GM18517 (cell line): Measurements from ENCODE around the gene BANK1.

Experiments used
- ATAC-seq: cut with Tn5 transposase; IDR thresholded peaks from one replicate; pipeline ENCODE4 v1.9.1; 2021; ENCODE audit warnings: mild to moderate bottlenecking, moderate library complexity; ENCODE audit not compliant: unreplicated experiment

BANK1 gene

DNA sequence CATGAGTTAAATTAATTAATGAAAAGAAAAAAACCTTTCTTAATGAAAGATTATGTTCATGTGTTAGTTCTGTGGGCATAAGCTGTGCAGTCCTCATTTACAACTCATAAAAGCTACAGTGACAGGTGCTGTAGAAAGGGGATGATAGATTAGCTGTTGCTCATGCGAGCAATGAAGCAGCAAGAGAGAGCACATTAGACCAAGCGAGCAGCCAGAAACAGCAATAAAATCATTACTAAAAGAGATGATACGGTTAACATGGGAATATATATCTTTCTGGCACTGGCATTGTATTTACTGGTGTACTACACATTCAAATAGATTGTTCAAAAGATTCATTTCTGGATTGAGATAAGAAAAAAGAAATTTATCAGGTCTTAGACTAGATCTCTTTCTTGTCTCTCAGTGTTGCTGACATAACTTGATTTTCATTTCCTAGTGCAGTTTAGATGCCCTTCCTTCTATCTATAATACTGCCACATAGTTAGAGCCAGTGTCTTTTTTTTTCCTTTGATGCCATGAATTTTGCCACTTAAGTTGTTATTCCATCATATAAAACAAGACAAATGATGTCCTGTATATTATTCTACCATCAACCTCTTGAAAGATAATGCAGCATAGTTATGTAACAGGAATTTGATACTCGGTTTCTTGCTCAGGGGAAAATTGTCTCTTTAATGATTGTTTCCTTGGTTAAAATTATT, 164.6 kb downstream of the BANK1 start:
- no peak for ATAC-seq

DNA sequence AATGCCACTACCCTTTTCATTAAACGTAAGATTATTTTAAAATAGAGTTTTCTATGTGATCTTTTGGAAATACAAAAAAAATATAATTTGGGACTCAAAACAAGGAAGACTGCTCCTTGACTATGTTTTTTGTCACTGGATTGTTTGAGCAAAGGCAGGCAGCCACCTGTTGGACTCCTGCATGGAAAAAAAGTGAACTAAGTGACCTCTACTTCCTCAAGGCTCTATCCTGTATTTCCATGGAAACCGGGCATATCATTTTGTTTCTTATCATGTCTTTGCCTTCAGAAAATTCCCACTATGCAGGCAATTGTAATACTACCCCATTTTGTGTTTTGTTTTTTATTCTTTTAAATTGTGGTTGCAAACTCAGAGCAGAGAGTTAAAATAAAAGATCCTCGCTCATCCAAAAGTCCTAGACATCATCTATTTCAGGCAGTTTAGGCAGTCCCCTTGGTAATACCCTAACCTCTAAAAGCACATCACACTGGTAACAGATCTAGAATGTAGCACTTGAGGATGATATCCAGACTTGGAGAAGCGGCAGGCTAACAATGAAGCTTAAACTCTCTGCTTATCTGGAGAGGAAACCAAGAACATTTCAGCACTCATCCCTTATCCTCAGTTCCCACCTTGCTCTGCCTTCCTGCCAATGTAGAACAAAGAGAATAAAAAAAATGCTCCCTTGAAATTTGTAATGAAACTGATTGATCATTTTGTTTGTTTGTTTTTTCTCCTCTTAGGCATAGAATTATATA, 165.7 kb downstream of the BANK1 start:
- no peak for ATAC-seq

DNA sequence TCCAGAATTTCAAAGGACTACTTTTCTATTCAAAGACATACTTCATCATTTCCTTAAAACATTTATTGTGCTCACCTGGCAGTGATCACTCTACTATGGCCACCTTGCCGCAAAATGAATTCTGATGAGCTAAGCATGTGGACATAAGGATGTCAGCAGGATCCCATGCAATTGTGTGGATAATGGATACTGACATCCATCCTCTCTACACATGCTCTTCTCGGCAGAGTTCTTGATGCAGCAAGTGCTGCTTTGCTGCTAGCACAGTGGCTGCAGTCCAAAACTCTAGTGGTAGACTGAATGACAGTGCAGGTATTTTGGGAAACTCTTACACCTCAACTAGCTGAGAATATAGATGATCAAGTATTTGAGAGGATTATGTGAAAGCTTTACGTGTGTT, 168.0 kb downstream of the BANK1 start:
- ATAC-seq = no peak

DNA sequence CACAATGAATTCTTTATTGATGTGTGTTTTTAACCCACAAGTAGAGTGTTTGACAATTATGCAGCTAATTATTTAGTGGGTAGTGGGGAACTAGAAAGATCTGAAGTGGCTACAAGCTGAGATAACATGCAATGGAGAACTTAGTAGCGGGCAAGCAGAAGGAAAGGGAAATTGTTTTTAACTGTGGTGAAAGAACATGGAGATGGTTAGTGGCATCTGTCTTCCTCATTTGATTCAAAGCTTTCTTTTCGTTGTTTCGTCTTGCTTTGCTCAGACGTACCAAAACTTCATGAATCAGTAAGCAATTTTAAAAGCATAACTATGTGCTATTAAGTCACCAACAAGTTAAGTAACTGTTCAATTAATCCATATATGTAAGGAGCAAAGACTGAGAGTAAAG, 169.9 kb downstream of the BANK1 start:
- ATAC-seq = no peak

DNA sequence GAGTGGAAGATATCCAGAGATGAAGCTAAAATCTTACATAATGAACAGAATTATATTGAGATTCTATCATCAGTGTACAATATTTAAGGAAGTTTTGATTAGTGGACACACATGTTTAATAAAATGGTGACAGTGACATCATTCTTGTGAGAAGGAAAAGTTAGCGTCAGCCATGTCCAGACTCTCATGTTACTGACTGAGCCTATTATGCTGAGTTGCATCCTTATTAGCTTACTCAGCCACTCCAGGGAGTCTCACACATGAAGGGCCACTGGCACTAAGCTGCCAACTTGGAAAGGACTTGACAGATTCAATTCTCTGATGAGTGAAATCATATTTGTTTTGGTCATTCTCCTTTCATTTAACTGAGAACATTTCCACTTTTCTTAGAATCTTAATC, 170.6 kb downstream of the BANK1 start:
- no peak for ATAC-seq

DNA sequence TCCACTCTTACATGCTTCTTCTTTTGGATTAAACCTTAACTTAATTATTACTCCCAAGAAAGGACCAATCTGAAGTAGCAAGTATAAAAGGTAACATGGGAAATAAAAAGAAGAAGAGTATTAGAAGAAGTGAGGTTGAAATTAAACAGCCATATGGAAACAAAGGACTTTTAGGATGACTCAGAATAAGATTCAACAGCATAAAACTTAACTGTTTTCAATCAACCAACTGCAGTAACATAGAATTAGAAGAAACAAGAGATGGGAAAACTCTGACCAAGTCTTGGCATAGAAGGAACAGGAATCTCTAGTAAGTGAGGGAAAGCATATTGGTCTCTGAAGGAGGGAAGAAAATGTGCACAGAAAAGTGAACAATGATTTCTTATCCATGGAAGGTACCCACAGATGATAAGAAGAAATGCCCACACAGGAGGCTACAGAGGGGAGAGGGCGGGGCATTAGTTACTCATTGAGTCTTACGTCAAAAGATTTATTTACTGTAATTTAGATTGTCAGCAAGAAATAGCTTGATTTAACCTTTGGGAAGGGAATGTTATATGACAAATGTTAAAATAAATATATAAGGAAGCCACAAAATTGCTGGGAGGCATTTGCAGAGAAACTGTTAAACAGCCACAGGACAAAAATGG, 177.3 kb downstream of the BANK1 start:
- no peak for ATAC-seq

DNA sequence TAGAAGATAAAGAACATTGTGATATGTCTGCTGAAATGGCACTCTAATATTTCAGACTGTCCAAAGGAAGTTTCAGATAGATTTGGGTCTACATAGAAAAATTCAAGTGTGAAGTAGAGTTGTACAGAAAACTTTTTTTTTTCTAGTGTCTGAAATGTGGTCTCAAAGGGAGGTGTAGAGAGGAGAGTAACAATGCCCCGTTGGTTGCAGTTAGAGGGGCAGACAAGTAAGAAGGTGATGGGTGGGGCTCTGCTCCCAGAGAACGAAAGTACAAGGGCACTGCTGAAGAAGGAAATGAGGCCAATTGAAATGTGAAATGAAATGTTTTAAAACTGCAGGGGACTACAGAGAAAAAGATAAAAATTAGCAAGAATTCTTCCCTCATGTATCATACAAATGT, 177.8 kb downstream of the BANK1 start:
- no peak for ATAC-seq

DNA sequence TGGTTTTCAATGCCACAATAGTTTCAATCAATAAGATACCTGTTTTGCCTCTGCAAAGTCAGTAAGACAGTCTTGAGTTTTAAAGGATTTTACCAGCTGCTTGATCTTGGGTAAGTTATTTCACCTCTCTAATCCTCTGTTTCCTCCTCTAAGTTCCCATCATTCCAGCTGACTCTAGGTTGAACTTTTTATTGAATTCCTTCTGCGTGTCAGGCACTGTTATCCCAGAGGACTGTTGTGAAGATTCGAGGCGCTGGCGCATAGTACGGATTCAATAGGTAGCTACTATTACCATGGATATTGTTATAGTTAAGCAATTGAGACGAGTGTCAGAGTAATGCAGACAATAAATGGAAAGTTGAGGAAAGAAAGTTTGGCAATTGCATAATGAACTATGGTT, 179.4 kb downstream of the BANK1 start:
- no peak for ATAC-seq

DNA sequence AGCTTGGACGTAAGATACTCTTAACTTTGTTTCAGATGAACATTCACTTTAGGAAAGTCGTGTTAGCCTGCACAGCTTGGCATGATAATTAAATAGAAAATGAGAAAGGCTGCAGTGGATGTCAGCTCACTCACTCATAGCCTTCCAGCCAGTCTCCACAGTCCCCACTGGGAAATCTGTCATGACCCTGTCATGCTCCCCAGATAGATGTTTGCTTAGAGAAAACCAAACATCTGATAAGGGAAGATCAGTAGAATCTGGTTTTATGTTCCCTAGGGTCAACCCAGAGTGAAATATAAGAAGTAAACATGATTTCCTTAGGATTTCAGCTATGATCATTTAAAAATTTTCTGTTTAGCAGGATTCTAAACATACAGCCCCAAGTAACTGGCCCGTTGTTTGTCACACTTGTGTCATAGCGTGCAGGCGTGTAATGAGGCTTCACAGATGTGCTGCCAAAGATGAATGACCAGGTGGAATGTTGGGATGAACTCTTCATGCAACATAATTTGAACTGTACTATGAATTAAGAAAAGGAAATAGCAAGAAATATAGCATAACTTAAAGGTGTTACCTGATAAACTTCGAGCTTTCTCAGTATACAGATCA, 180.1 kb downstream of the BANK1 start:
- ATAC-seq = no peak

DNA sequence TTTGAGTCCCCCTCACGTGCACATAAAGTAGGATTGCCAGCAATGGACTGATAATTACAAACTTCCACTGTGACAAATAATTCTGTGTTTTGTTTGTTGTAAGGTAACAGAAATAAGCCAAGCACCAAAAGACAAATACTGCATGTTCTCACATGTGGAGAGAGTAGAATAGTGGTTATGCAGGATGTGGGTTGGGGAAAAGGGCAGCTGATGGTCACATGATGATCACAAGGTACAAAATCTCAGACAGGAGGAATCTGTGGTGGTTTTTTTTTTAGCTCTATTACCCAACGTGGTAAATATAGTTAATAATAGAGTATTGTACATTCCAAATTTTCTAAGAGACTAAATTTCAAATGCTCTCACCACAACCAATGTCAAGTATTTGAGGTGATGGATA, 182.3 kb downstream of the BANK1 start:
- no peak for ATAC-seq

DNA sequence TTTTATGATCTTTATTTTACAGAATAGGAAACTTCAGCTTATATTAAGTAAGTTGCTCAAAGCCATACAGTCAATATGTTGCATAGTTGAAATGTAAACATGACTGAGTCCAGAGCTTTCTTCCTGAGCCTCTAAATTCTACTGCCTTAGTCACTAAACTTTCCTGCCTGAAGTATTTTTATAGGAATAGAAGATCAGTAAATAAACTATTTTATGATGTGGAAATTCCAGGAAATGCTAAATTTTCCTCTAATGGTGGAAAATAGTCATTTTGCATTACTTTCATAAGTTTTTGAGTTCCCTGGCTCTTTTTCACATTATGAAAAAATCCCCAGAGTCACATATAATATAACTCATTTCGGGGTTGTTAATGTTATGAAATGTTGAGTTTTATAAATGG, 182.8 kb downstream of the BANK1 start:
- ATAC-seq = no peak

DNA sequence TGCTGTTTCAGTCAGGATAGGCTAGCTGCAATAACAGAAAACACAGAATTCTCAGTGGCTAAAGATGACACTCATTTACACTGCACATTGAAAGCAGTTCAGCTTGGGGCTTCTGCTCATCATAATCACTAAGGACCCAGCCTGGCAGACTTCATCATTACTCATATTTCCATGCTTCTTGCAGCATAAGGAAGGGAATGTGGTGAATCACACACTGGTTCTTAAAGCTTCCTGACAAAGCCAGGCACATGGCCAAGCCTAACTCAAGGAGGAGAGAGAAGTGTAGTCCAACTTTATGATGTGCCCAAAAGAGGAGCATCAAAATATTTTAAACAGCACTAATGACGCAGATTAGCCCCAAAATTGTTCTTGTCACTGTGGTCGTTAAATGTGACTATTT, 186.5 kb downstream of the BANK1 start:
- ATAC-seq = no peak

DNA sequence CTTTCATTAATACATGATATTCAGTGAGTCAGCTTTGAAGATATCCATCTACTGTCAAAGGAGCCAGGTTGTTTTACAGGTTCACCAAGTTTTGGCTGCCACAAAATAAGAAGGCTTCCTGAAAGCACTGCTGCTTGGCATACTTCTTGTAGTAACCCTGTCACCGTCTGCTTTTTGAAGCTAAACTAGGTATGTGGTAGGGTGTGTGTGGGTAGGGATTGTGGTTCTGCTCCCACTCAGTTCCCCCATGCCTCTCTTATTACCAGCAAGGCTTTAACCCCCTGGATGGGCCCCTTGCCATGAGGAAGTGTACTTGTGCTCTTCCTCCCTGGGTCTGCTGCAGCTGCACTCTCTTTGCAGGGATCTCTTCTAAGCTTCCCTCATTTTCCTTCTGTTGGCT, 191.2 kb downstream of the BANK1 start:
- ATAC-seq = no peak

DNA sequence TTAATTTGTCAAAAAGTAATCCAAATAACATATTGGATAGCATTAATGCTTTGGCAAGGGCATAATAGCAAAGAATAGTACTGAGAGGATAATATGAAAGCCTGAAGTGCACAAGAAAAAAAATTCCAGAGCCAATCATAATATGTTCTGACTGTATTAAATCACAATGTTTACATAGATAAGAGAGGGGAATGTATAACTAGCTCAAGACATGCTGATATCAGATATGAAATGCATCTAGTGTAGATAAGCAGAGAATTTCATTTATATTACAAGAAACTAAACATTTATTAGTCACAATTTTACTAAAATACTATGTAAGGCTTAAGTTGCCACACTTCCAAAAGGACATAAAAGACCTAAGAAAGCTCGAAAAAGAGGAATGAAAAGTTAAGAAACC, 193.3 kb downstream of the BANK1 start:
- ATAC-seq = no peak

DNA sequence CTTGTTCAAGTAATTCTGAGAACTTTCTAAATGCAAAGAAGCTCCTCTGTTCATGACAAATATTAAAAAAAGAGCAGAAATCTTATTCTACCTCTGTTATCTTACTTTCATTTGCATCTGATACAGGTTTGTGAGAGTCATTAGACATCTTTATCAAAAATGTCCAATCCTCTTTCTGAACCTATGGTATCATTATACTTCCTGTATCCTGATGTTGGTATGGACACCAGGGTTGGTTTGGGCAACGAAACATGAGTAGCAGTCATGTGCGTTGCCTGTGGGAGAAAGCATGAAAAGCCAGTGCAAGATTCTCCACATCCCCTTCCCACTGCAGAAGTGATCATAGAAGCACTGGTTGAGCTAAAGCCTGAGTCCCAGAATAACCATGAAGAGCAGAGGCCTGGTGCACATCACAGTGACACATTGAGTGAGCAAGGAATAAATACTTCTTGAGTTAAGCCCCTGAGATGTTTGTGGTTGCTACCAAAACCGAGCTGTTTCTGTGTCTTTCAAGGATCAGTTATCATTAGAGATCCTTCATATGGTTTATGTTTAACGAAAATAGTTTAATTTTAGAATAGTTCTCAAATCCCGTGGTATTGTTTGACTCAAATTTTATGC, 197.2 kb downstream of the BANK1 start:
- peak; percentile 85 for ATAC-seq

DNA sequence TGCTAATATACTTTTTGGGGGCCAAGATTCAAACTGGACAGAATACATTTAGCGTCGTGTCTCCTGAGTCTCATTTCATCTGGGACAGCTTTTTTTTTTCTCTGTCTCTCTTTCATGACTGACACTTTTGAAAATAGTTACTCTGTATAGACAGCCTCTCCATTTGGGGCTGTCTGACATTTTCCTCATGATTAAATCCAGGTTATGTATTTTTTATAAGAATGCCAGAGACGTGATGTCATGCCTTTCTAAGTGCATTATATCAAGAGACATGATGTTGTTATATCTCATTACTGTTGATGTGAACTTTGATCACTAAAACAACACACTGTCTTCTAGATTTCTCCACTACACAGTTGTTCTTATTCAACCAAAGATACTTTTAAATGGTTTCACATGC, 199.0 kb downstream of the BANK1 start:
- no peak for ATAC-seq

DNA sequence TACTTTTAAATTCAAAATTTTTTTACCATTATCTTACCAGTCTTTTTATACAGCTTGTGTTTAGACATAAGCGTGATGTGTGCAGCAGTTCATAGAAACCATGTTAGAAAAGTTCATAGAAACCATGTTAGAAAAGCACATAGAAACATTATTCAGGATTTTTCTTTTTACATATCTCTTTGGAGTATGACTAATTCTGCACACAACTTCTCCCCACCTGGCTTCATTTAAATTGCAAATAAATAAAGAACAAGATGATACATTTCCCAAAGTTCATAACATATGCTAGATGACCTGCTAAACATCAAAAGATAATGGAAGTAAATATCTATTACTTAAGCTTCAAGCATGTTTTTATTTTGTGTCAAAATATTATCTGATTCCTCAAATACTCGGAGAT, 201.9 kb downstream of the BANK1 start:
- ATAC-seq = no peak

DNA sequence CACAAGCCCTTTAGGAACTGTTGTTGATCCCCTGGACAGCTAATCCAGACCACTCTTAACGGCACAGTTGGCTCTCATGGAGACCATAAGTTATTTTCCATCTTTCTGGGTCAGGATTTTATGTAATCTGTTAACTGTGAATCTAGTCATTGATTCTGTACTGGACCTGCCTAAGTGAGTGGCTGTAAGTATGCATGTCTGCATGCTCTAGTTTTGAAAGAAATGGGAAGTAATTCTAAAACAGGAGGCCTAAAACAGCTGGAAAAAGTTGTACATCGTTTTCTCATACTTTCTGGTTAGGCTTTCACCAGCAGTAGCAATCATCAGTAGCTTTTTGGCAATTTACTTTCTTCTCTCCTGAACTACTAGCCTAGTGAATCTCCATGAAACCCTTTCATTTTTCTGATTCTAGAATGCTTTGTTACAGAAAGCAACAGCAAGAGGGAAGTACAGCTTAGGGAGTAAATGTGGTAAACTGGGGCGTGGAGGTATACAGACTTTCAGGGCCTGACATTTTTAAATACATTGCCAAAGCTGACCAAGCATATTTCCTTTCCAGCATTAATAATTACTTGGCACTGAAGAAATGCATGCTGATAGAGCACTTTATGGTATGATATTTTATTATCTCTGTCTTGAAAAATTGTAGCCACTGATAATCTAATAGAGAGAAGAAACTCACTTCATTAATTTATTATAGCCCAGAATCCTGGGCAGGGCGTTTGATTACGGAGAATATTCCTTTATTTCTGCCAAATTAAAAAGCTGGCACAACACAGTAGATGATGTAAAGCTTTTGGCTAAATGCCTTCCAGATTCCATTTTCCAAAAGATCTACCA, 202.7 kb downstream of the BANK1 start:
- no peak for ATAC-seq

DNA sequence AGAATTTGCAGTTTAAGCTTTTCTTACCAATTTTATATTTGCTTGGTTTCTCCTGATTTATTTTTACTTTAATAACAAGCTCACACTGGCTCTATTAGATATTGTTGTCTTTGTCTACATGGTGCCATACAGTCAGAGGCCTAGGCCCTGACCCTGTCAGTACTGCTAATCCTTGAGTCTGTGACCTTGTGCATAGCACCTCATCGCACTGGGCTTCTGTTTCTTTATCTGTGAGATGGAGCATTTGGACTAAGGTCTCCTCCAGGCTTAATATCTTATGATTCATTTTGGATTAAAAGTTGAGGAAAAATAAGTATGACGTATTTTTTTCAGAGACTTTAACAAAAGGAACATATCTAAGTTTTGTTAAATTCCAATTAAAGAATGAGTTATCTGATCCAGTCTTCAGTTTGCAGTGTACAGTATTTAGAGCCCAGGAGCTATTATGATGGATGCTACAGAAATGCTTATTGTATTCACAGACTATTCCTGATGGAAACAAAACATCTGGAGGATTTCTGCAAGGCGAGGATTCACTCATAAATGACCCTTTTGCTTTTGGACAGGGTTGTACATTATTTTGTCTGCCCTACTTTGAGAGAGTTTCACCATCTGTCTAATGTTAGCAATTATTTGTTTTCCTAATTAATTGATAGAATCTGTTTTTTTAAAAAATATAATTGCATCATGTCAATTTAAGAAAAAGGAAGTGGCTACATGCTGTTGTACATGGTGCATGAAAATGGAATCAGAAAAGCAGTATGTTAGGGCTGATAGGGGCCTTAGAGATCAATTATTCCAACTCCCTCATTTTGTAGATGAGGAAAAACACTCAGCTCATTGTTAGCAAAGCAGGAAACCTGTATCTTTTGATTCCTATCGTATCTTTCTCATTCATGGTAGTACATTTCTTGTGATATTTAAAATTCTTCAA, 203.6 kb downstream of the BANK1 start:
- no peak for ATAC-seq
